Left lung (tissue), 10 donors: ENCODE data around the gene PTPDC1. TPM values are rescaled to one million over a fixed set of nuclear protein-coding genes. Genes with fewer than 3 reads are reported as not detected.

ENCODE experiments used
- ATAC-seq: fragments of 200-7000 bp; cut with Tn5 transposase; one replicate; pipeline ENCODE4 v1.9.1; 2020; ENCODE audit warnings: moderate library complexity
- DNase-seq, 4 donors: peaks; one replicate each; pipeline ENCODE4 v3.0.0-alpha.2; 2013 to 2020
- H3K27ac ChIP-seq, 2 donors: fragments of 200-600 bp; sonication (generic) in 1 of 2; one replicate each; pipeline versions ENCODE4 v1.5.0 to v1.8.0; 2020 to 2021
- H3K27me3 ChIP-seq, 2 donors: fragments of 200-600 bp; sonication (generic) in 1 of 2; one replicate each; pipeline versions ENCODE4 v1.5.0 to v1.8.0; 2020 to 2021
- H3K36me3 ChIP-seq, 2 donors: fragments of 200-600 bp; sonication (generic) in 1 of 2; one replicate each; pipeline versions ENCODE4 v1.5.0 to v1.8.0; 2020 to 2021
- H3K4me1 ChIP-seq, 2 donors: fragments of 200-600 bp; one replicate each; pipeline ENCODE4 v1.8.0; 2021
- H3K4me3 ChIP-seq, 2 donors: fragments of 200-600 bp; sonication (generic) in 1 of 2; one replicate each; pipeline versions ENCODE4 v1.5.0 to v1.8.0; 2020 to 2021; ENCODE audit warnings: mild to moderate bottlenecking in 1 of 2
- H3K9me3 ChIP-seq, 2 donors: fragments of 200-600 bp; sonication (generic) in 1 of 2; one replicate each; pipeline versions ENCODE4 v1.5.0 to v1.8.0; 2020 to 2021
- intact Hi-C, 2 donors: fragments of 100-400 bp; cut with DNase I; formaldehyde crosslinking; loops; one replicate each; pipeline versions ENCODE4 v1.11.2 to v1.14.2; 2022
- polyA plus RNA-seq, 6 donors: library from polyadenylated mRNA; unstranded; fragments of 120-200 nt; gene quantifications; one replicate each; pipeline ENCODE4 v1.2.1, GENCODE V29; 2013; ENCODE audit not compliant: insufficient read length in 6 of 6
- total RNA-seq, 2 donors: library from RNA; stranded (reverse); fragmentation: NEBNext Ultra II Directional; extraction: Animal tissue kit (Norgen Biotek cat#: 25700); gene quantifications; one replicate each; pipeline ENCODE4 v1.2.1, GENCODE V29; 2021
- TF ChIP-seq, protein P1 (sequence below), 2 donors: fragments of 200-600 bp; sonication (generic) in 1 of 2; IDR thresholded peaks; one replicate each; pipeline versions ENCODE4 v1.5.0 to v1.8.0; 2021; ENCODE audit warnings: antibody characterized with exemption in 2 of 2
- donor health status: DM: no; HTN: yes; CAD: no.
- donor health status: DM: no; HTN: no; CAD: no.

Gene PTPDC1
- total and polyA plus RNA-seq, 8 donors, result 9.2 to 18.7 (median 15.4) TPM

GRCh38 chr9:94054716-94055115, 29.5 kb upstream of the PTPDC1 start:
- Histone ChIP-seq H3K4me3 (no peak overlapping the region), H3K36me3 (no peaks in the 10 kb centered on the region), H3K27ac (no peak overlapping the region), H3K27me3 (no peaks in the 10 kb centered on the region), H3K9me3 (peaks cover 0 to 15% of the 10 kb centered on the region in 2 donors), H3K4me1 (no peaks in the 10 kb centered on the region)
- TF ChIP-seq, protein P1, sequence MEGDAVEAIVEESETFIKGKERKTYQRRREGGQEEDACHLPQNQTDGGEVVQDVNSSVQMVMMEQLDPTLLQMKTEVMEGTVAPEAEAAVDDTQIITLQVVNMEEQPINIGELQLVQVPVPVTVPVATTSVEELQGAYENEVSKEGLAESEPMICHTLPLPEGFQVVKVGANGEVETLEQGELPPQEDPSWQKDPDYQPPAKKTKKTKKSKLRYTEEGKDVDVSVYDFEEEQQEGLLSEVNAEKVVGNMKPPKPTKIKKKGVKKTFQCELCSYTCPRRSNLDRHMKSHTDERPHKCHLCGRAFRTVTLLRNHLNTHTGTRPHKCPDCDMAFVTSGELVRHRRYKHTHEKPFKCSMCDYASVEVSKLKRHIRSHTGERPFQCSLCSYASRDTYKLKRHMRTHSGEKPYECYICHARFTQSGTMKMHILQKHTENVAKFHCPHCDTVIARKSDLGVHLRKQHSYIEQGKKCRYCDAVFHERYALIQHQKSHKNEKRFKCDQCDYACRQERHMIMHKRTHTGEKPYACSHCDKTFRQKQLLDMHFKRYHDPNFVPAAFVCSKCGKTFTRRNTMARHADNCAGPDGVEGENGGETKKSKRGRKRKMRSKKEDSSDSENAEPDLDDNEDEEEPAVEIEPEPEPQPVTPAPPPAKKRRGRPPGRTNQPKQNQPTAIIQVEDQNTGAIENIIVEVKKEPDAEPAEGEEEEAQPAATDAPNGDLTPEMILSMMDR (IDR thresholded peaks at IDR 0.05), result no peak
- DNase-seq, result no peak
- ATAC-seq, result no peak
- intact Hi-C loops, result no loop called here

GRCh38 chr9:94056442-94056974, 27.8 kb upstream of the PTPDC1 start:
- H3K4me1 ChIP-seq, result no peaks in the 10 kb centered on the region
- TF ChIP-seq, protein P1 (IDR thresholded peaks at IDR 0.05), result no peak
- peak; percentile 90 for ATAC-seq
- H3K9me3 ChIP-seq, result peaks cover 0 to 9% of the 10 kb centered on the region in 2 donors
- H3K27me3 ChIP-seq, result no peaks in the 10 kb centered on the region
- no peak overlapping the region for H3K4me3 ChIP-seq
- intact Hi-C loops, result no loop called here
- no peaks in the 10 kb centered on the region for H3K36me3 ChIP-seq
- peak overlapping the region; percentile 29 to 41 for H3K27ac ChIP-seq
- DNase-seq, result no peak

- Histone ChIP-seq H3K9me3 (peaks cover 0 to 18% of the 10 kb centered on the region in 2 donors), H3K36me3 (no peaks in the 10 kb centered on the region), H3K4me1 (no peaks in the 10 kb centered on the region), H3K27ac (no peak overlapping the region), H3K4me3 (no peak overlapping the region), H3K27me3 (no peaks in the 10 kb centered on the region)
- TF ChIP-seq, protein P1 (IDR thresholded peaks at IDR 0.05), result no peak
- intact Hi-C loops, result no loop called here
- ATAC-seq, result no peak
- DNase-seq, result no peak
Observed at GRCh38 chr9:94057918-94058317, 26.3 kb upstream of the PTPDC1 start.

DNA sequence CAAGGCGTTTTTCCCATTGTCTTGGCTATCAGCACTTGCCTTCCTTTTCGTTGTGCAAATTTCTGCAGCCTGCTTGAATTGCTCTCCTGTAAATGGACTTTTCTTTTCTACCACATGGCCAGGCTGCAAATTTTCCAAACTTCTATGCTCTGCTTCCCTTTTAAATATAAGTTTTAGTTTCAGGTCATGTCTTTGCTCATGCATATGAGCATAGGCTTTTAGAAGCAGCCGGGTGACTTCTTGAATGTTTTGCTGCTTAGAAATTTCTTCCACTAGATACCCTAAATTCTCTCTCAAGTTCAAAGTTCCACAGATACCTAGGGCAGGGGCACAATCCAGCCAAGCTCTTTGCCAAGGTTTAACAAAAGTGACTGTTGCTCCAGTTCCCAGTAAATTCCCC, 22.4 kb upstream of the PTPDC1 start:
- DNase-seq, result no peak
- no peaks in the 10 kb centered on the region for H3K27me3 ChIP-seq
- H3K4me1 ChIP-seq, result peaks cover 0 to 7% of the 10 kb centered on the region in 2 donors
- H3K27ac ChIP-seq, result no peak overlapping the region
- H3K36me3 ChIP-seq, result no peaks in the 10 kb centered on the region
- no peak overlapping the region for H3K4me3 ChIP-seq
- no peak for ATAC-seq
- intact Hi-C loops, result loop anchor here in 1 of 2 donors (5.0 kb wide), 1 partner anchor 150 kb away; no protein-coding TSS in a partner anchor
- peaks cover 0 to 18% of the 10 kb centered on the region in 2 donors for H3K9me3 ChIP-seq
- TF ChIP-seq, protein P1 (IDR thresholded peaks at IDR 0.05), result no peak

- H3K4me3 ChIP-seq, result no peak overlapping the region
- ATAC-seq (peak; percentile 96), DNase-seq (peak in 3 of 4 donors; percentile 50 to 80 (median 68))
- H3K27ac ChIP-seq, result no peak overlapping the region
- H3K9me3 ChIP-seq, result peaks cover 0 to 18% of the 10 kb centered on the region in 2 donors
- no peaks in the 10 kb centered on the region for H3K27me3 ChIP-seq
- H3K36me3 ChIP-seq, result no peaks in the 10 kb centered on the region
- peaks cover 0 to 7% of the 10 kb centered on the region in 2 donors for H3K4me1 ChIP-seq
- TF ChIP-seq, protein P1 (IDR thresholded peaks at IDR 0.05), result peak; percentile 79
- intact Hi-C loops, result no loop called here
Observed at GRCh38 chr9:94065535-94065961, 18.7 kb upstream of the PTPDC1 start.
